Fibroblast of lung (primary cell): Measurements from ENCODE around the gene JPH3.

Source experiments
- CTCF ChIP-seq, 2 donors: IDR thresholded peaks in 1 of 2; conservative IDR thresholded peaks in 1 of 2; 1 replicate in 1 of 2; 2 replicates in 1 of 2; pipeline ENCODE4 v1.5.1; 2011 to 2012; ENCODE audit warnings: low read length in 2 of 2, control low read depth in 1 of 2, inconsistent platforms in 1 of 2, low read depth in 1 of 2, mild to moderate bottlenecking in 1 of 2
- EZH2 ChIP-seq: IDR thresholded peaks from 2 replicates; pipeline ENCODE4 v1.5.1; 2012; ENCODE audit warnings: low read length, control low read depth, mild to moderate bottlenecking; ENCODE audit errors: missing control alignments

DNA sequence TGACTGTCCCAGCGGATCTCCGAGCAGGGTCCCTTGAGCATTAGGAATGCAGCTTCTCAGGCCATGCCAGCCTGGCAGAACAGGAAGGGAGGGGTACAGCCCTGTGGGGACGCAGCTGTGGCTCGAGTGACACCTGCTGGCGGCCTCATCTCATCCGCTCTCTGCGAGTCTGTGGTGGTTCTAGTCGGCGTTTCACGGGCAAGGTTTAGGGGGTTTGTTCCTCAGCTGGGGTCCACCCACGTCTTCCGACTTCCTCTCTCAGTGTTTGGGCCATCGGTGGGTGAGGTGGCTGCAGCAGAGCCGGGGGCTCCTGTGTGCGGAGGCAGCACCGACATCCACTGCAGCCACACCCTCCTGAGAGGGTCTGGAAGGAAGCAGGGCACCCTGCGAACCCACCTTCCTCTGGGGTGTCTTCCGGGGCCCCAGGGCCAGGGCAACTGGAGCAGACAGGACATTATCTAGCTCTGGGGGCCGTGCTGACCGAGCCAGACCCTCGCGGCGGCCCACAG is 33.3 kb downstream of the JPH3 start:
- peak; percentile 21 to 58 for TF ChIP-seq CTCF (conservative IDR thresholded peaks at IDR 0.05 in 1 of 2, IDR thresholded peaks at IDR 0.05 in 1 of 2; ENCODE audit: low read depth in 1 of 2, low read length in 2 of 2)
- no peak for TF ChIP-seq EZH2
